H54 (cell line): Measurements from ENCODE around the gene PPP2R5D.
"Not testable (repeated sequence)": the region's sequence is repeated elsewhere in the genome, so short reads cannot be mapped to it uniquely, and the experiment has no call there.

Experiments used
- DNase-seq: peaks from one replicate; pipeline ENCODE4 v3.0.0; 2011; ENCODE audit warnings: low spot score, mixed read lengths; ENCODE audit not compliant: insufficient read length
- FAIRE-seq: peaks from 3 replicates; lab custom pipeline; 2011; peaks lifted over from hg19 to GRCh38; lab: Jason Lieb, UNC
- POLR2A ChIP-seq: IDR thresholded peaks from 2 replicates; pipeline ENCODE4 v1.6.1; 2011; ENCODE audit warnings: low read depth, mild to moderate bottlenecking, low read length

The PPP2R5D gene

DNA sequence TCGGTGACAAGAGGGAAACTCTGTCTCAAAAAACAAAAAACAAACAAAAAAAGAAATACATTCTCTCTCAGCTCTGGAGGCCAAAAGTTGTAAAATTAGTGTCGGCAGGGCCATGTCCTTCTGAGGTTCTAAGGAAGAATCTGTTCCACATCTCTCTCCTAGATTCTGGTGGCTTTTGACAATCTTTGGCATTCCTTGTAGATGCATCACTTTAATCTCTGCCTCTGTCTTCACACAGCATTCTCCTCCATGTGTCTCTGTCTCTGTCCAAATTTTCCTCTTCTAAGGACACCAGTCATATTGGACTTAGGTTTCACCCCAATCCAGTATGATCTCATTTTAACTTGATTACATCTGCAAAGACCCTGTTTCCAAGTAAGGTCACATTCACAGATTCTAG, 9.1 kb downstream of the PPP2R5D start:
- DNase-seq: no peak
- FAIRE-seq: no peak
- TF ChIP-seq POLR2A: no peak

DNA sequence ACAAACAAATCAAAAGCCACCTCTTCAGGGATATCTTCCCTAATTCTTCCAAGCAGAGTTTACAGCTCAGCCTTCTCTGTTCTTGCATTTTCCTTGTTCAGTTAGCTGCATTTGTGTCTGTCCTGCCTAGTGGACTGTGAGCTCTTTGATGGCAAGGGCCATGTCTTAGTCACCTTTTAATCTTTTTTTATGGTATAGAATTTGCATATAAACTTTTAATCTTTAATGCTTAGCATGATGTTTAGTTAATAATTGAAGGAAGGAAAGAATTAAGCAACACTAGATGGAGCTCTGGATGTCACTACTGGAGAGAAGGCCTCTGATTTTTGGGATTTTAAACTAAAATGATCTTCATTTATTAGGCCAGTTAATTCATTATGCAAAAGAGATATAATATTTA, 12.1 kb downstream of the PPP2R5D start:
- DNase-seq (no peak), FAIRE-seq (no peak)
- TF ChIP-seq POLR2A: no peak

DNA sequence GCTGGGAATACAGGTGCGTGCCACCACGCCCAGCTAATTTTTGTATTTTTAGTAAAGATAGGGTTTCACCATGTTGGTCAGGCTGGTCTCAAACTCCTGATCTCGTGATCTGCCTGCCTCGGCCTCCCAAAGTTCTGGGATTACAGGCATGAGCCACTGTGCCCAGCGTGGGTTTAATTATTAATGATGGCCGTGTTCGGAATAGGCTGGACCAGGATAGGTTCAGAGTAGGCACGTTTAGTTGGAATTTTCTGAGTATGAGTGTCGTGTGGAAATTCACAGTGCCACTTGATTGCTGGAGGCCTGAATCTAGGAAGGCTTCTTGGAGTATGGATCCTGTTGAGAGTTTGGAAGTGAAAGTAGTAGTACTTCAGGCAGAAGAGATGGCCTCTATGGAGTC, 13.8 kb downstream of the PPP2R5D start:
- not testable (repeated sequence) for DNase-seq, FAIRE-seq

DNA sequence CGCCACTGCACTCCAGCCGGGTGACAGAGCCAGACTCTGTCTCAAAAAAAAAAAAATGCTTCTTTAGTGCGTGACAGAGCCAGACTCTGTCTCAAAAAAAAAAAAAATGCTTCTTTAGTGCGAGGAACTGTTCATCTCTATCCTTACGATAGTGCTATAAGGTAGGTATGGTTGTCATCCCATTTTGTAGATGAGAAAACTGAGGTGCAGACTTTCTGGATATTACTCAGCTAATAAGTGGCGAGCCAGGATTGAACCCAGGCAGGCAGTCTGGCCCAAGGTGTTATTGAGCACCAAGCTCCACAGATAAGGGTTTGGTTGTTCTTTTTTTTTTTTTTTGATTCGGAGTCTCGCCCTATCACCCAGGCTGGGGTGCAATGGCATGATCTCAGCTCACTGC, 17.5 kb downstream of the PPP2R5D start:
- FAIRE-seq: no peak
- DNase-seq: no peak
- no peak for TF ChIP-seq POLR2A

DNA sequence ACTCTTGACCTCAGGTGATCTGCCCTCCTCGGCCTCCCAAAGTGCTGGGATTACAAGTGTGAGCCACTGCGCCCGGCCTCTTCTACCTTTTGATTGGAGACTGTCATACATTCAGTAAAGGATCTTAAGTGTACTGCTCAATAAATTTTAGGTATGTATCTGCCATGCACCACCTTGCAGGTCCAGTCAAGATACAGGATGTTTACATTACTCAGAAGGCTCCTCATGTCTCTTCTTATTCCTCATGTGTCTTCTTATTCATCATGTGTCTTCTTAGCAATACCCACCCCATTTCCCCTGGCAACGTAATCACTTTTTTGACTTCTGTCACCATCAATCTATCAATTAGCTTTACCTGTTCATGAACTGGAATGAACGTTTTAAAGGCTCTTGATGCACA, 21.5 kb downstream of the PPP2R5D start:
- DNase-seq: no peak
- no peak for FAIRE-seq
- TF ChIP-seq POLR2A: no peak

DNA sequence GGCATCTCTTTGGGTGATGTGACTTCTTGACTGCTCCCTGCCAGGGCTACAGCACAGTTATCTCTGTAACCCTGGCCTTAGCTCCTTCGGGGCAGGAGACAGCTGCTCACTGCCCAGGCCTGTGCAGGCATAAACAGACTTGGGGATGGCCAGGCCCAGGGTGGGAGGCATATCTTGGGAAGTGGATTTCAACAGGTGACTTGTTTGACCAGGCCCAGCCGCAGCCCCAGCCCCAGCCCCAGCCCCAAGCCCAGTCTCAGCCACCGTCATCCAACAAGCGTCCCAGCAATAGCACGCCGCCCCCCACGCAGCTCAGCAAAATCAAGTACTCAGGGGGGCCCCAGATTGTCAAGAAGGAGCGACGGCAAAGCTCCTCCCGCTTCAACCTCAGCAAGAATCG, 21.9 kb downstream of the PPP2R5D start:
- DNase-seq (no peak), FAIRE-seq (no peak)
- no peak for TF ChIP-seq POLR2A

DNA sequence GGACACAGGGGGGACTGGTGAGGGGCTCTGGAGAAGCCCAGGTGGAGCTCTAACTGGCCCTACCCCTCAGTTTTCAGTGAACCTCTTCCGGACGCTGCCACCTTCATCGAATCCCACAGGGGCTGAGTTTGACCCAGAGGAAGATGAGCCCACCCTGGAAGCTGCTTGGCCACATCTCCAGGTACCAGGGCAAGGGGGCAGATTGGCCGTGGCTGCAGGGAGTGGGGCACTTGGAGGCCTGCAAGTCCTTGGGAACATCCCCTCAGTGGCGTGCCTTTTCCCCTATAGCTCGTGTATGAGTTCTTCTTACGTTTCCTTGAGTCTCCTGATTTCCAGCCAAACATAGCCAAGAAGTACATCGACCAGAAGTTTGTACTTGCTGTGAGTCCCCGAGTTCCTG, 22.8 kb downstream of the PPP2R5D start:
- TF ChIP-seq POLR2A: no peak
- no peak for FAIRE-seq

DNA sequence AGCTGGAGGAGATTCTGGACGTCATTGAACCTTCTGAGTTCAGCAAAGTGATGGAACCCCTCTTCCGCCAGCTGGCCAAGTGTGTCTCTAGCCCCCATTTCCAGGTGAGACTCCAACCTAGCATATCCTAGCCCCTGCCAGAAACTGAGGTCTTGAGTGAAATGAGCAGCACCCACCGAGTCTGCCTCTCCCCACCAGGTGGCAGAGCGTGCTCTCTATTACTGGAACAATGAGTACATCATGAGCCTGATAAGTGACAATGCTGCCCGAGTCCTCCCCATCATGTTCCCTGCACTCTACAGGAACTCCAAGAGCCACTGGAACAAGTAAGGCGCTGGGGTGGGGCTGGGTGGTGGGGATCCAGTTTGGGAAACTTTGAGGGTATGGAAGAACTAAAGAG, 24.8 kb downstream of the PPP2R5D start:
- DNase-seq (no peak), FAIRE-seq (no peak)
- no peak for TF ChIP-seq POLR2A

More for the DNA sequence above, 22.8 kb downstream of the PPP2R5D start:
- no peak for DNase-seq

DNA sequence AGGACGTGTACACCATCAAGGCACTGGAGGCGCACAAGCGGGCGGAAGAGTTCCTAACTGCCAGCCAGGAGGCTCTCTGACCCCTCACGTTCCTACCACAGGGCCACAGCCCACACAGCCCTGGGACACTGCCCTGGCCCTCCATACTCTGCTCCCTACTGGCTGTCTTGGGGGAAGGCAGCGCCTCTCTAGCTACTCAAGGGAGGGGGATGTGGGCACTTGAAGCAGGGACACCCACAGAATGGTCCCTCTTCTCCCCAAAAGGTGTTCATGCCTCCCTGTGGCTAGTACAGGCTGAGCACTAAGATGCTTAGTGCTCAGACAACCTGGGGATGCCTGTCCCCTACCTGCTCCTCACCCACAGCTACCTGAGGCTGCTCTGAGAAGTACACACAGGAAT, 26.8 kb downstream of the PPP2R5D start:
- FAIRE-seq (no peak), DNase-seq (no peak)
- TF ChIP-seq POLR2A: no peak

DNA sequence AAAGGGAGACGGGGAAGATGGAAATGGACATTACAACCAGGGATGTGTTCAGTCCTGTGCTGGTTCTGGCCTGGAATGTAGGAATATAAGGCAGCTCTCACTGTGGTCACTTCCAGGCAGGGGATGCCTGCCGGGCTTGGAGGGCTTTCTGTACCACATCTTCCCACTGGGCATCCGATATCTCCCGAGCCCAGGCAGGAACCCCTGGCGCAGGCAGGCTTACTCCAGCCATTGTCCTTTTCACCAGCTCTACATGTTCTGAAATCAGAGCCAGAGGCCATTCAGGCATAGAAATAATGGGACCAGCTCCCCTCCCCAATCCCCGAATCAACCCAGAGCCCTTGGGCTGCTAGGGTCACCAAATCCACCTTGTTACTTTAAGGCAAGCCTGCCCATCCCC, 28.0 kb downstream of the PPP2R5D start:
- no peak for FAIRE-seq

DNA sequence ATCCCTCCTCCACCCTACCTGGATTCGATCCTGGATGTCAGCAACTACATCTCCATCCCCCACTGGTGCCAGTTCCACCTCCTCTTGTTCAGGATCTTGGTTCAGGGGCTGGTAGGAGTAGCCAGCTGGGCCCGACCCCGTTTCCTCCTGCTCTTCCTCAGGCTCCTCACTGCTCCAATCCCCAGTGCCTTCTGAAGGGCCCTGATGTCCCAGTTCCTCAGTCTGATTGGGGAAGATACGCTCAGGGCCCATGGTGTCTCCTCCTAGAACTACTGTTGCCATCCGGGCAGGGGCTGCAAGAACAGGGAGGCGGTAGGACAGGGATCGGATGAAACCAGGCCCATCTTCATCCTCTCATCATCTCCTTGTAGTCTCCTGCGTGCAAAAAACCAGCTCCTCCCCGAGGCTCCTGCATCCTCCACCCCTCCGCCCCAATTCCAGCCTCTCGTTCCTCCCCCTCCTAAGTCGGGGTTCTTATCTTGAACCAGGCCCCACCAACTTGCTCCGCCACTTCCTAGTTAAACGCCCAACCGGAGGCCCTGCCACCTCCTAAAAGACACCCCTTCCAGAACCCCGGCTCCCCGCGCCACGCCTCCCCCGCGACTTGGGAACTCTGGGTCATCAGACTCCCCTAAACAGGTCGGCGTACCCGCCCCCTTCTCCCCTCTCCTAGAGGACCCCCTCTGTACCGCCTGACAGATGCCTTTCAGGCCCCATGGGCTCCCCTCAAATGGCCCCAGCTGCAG, 28.9 kb downstream of the PPP2R5D start:
- peak; percentile 50 for DNase-seq
- FAIRE-seq: no peak
- no peak for TF ChIP-seq POLR2A

More for the DNA sequence above, 28.0 kb downstream of the PPP2R5D start:
- TF ChIP-seq POLR2A: no peak
- DNase-seq: no peak

DNA sequence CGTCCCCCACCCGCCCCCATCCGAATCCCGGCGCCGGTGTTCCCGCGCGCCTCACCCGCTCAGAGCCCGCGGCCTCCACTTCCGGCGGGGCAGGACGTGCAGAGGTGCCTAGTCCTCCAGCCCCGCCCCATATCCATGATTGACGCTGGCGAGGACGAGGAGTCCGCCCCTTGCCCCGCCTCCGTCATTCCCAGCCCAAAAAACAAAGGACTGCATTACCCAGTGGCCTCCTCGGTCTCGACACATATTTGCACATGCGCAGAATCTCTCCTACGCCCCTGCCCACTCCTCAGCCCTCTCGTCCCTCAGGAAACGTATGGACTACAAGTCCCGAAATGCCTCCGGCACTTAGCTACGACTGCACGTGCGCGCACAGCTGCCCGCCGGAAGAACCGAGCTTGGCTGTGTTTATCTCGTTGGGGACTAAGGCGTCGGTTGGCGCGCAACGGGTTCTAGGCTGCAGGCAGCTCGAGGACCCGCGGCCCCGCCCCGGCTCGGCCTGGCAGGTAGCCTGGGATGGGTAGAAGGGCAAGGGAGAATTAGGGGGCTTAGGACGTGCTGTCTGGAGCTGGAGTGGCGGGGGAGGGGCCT, 29.6 kb downstream of the PPP2R5D start, which contains the start of the genes KLHDC3 and MEA1:
KLHDC3 (plus strand) TSS at position 407 of the 591 bp plus-strand sequence. CDS start 2,944 bp downstream, outside the sequence.
MEA1 (minus strand) TSS at position 104 of the 591 bp plus-strand sequence. CDS start 133 bp downstream, outside the sequence.
- DNase-seq (peak; percentile 95), FAIRE-seq (peak; percentile 93)
- peak; percentile 58 for TF ChIP-seq POLR2A

DNA sequence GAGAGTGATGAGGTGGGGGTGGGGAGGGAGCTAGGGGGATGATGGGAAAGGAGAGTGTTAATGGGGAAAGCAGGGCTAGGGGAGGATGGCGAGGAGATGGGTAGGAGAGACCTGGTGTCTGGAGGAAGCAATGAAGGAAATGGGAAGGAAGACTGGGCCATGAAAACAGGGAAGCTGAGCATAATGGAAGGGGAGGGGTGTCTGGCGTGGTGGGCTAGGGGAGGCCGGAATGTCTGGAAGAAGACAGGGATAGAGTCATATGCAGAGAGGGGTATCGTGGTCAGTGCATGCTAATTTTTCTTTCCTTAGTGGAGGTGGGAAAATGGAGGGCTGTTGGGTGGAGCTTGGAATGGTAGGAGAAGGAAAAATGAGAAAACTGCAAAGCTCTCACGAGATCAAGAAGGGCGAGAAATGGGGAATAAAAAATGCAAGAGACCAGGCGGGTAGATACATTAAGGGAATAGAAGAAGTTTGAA, 30.1 kb downstream of the PPP2R5D start:
- TF ChIP-seq POLR2A: no peak
- no peak for FAIRE-seq
- peak; percentile 31 for DNase-seq

DNA sequence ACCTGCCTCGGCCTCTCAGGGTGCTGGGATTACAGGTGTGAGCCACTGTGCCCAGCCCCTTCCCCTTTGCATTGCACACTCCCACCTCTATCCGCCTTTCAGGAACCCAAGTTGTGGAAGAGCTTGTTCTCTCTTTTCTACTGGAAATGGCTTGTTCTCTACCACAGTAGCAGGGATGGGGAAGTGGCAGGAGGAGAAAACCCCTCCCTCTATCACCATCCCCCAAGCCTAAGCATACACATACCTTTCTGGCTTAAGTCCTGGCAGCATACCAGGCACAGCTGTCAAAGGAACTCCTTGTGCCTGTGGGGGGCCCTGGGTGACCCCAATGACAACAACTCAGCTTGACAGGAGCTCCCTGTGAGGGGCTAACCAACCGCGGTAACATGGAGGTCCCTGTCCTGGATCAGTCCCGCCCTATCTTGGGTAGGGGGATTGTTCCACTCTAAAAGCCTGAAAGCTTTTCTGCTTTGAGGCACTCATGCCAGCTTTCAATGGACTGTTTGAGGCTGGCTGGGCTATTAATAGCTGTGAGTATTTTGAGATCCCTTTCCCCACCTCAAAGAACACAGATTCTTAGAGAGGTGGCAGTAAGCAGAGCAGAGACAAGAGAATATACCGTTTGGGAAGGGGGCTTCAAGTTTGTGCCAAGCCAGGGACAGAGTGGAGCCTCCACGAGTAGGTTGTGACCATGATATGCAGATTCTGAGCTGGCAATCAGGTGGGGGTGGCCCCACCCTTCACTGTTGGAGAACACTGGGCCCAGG, 32.0 kb downstream of the PPP2R5D start:
- FAIRE-seq: no peak
- DNase-seq: no peak
- no peak for TF ChIP-seq POLR2A
